GM23248 (cell line): ENCODE data around the gene COLEC11. TPM values are rescaled to one million over a fixed set of nuclear protein-coding genes. Genes with fewer than 3 reads are reported as not detected.

Source experiments
- DNase-seq: peaks from one replicate; pipeline ENCODE4 v3.0.0-alpha.2; 2015
- H2AFZ ChIP-seq: fragments of 200-600 bp; sonication (generic); 2 replicates; pipeline ENCODE4 v1.6.1; 2016; ENCODE audit warnings: antibody characterized with exemption
- H3F3A ChIP-seq: fragments of 200-600 bp; sonication (generic); 2 replicates; pipeline ENCODE4 v1.6.1; 2016; ENCODE audit warnings: mild to moderate bottlenecking, antibody characterized with exemption, mixed run types; ENCODE audit not compliant: insufficient read depth
- H3K27ac ChIP-seq: fragments of 200-600 bp; sonication (generic); 2 replicates; pipeline ENCODE4 v1.5.1; 2016; ENCODE audit warnings: mild to moderate bottlenecking
- H3K27me3 ChIP-seq: fragments of 200-600 bp; sonication (generic); replicated peaks from 2 replicates; pipeline ENCODE4 v1.6.1; 2016; ENCODE audit warnings: mild to moderate bottlenecking; ENCODE audit not compliant: insufficient read depth
- H3K36me3 ChIP-seq: fragments of 200-600 bp; sonication (generic); 2 replicates; pipeline ENCODE4 v1.6.1; 2016; ENCODE audit warnings: low read depth, mild to moderate bottlenecking
- H3K4me1 ChIP-seq: fragments of 200-600 bp; sonication (generic); 2 replicates; pipeline ENCODE4 v1.6.1; 2016; ENCODE audit warnings: mild to moderate bottlenecking; ENCODE audit not compliant: insufficient read depth
- H3K4me2 ChIP-seq: fragments of 200-600 bp; sonication (generic); one replicate; pipeline ENCODE4 v1.6.1; 2016; ENCODE audit warnings: mild to moderate bottlenecking; ENCODE audit not compliant: unreplicated experiment
- H3K4me3 ChIP-seq: fragments of 200-600 bp; sonication (generic); 2 replicates; pipeline ENCODE4 v1.5.1; 2016; ENCODE audit warnings: mild to moderate bottlenecking
- H3K79me2 ChIP-seq: fragments of 200-600 bp; sonication (generic); 2 replicates; pipeline ENCODE4 v1.6.1; 2016; ENCODE audit warnings: mild to moderate bottlenecking; ENCODE audit not compliant: insufficient read depth
- H3K9ac ChIP-seq: fragments of 200-600 bp; sonication (generic); 2 replicates; pipeline ENCODE4 v1.6.1; 2016; ENCODE audit warnings: mild to moderate bottlenecking
- H3K9me2 ChIP-seq: fragments of 200-600 bp; sonication (generic); 2 replicates; pipeline ENCODE4 v1.6.1; 2016; ENCODE audit warnings: mixed run types, mild to moderate bottlenecking, moderate library complexity; ENCODE audit not compliant: insufficient read depth
- H3K9me3 ChIP-seq: fragments of 200-600 bp; sonication (generic); one replicate; pipeline ENCODE4 v1.6.1; 2017; ENCODE audit warnings: low read depth
- H4K20me1 ChIP-seq: fragments of 200-600 bp; sonication (generic); 2 replicates; pipeline ENCODE4 v1.6.0; 2016; ENCODE audit not compliant: insufficient read depth
- EZH2 ChIP-seq: fragments of 200-600 bp; sonication (generic); IDR thresholded peaks from 2 replicates; pipeline ENCODE4 v1.6.1; 2018; ENCODE audit warnings: antibody characterized with exemption, mild to moderate bottlenecking; ENCODE audit not compliant: insufficient read depth, poor library complexity, severe bottlenecking
- EZH2phosphoT487 ChIP-seq: fragments of 200-600 bp; sonication (generic); IDR thresholded peaks from 2 replicates; pipeline ENCODE4 v1.6.1; 2018; ENCODE audit warnings: antibody characterized with exemption, moderate library complexity, mild to moderate bottlenecking, low read depth; ENCODE audit not compliant: insufficient read depth
- WGBS, 2 experiments: methylation state at CpG; one replicate each; pipeline ENCODE4 v1.1.6; 2015 to 2017; ENCODE audit warnings: low lambda C conversion rate in 2 of 2, low coverage in 1 of 2; ENCODE audit errors: missing lambda C conversion rate in 2 of 2; 5-methylcytosine and 5-hydroxymethylcytosine counted together
- in situ Hi-C: fragments of 300-500 bp; cut with MboI; formaldehyde crosslinking; loops from 2 replicates; pipeline ENCODE4 v1.15.0; 2020
- polyA plus RNA-seq: library from polyadenylated mRNA; unstranded; fragments of >200 nt; fragmentation: Nextera tagmentation; extraction: Ambion mirVana; gene quantifications from 2 replicates; pipeline ENCODE4 v1.2.1, GENCODE V29; 2016
- total RNA-seq: library from RNA; depleted of rRNA; stranded (reverse); fragments of >200 nt; shearing (Covaris generic); gene quantifications from 2 replicates; pipeline ENCODE4 v1.2.3, GENCODE V29; 2014

The COLEC11 gene
- total and polyA plus RNA-seq, 2 experiments from 2014 or later, result not detected

DNA sequence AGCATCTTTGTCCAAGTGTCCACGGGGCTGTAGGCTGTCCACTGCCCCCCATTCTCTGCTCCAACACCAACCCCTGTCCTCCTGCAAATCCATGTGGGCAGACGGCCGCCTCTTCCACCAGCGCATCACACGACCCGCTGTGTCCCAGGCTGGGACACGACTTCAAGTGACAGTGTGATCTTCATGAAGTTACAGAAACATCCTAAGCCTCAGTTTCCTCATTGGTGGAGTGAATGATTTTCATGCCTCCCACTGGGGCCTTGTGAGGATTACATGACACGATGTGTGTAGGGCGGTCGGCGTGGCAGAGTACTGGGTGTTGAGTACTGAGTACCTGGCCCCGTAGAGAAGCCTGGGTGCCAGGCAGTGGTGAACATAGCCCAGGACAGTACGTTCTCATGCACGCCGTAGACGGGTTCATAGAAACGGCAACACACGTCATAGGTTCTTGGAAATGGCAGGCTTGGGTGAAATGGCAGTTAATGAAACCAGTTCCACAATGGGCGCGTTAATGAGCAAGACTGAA is 53.8 kb downstream of the COLEC11 start:
- Histone ChIP-seq H3K9me2 (no peaks in the 10 kb centered on the region), H3K27ac (no peak overlapping the region), H3K4me3 (no peak overlapping the region), H4K20me1 (no peaks in the 10 kb centered on the region), H3K4me1 (peaks cover 7% of the 10 kb centered on the region; the same call in 1 of the 2 replicates), H3K9me3 (no peaks in the 10 kb centered on the region), H3K4me2 (no peak overlapping the region), H3K36me3 (no peaks in the 10 kb centered on the region), H3K79me2 (no peaks in the 10 kb centered on the region), H3K27me3 (no peaks in the 10 kb centered on the region), H3F3A (no peaks in the 10 kb centered on the region), H3K9ac (no peak overlapping the region), H2AFZ (no peak overlapping the region)
- no peak for DNase-seq
- TF ChIP-seq EZH2phosphoT487, result no peak
- TF ChIP-seq EZH2, result no peak
- in situ Hi-C loops, result no loop called here
- 83% methylated on average over 20 of the region's 20 CpGs for WGBS, 2 experiments

DNA sequence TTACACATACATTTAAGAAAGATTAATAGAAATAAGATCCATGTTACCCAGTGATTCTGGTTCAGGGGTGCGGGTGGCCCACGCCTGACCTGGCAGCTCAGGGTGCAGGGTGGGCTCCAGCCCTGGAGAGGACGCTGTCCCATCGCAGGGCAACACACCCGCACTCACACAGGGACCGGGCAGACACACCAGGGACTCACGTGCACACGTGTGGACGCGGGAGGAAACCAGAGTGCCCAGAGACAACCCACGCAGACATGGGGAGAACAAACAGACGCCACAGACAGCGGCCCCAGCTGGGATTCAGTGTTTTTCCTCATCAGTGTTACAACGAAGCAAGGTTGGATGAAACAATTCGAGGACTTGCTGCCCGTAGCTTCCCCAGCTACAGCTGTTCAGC is 54.7 kb downstream of the COLEC11 start:
- DNase-seq, result no peak
- no peak for TF ChIP-seq EZH2
- no peak for TF ChIP-seq EZH2phosphoT487
- H3K9me3 ChIP-seq, result no peaks in the 10 kb centered on the region
- no peak overlapping the region for H2AFZ ChIP-seq
- H3F3A ChIP-seq, result no peaks in the 10 kb centered on the region
- H3K27me3 ChIP-seq, result peaks cover 5% of the 10 kb centered on the region; the same call in 1 of the 2 replicates
- no peaks in the 10 kb centered on the region for H4K20me1 ChIP-seq
- no peak overlapping the region for H3K27ac ChIP-seq
- H3K4me2 ChIP-seq, result no peak overlapping the region
- WGBS, 2 experiments, result 32 to 34% methylated on average over 16 of the region's 16 CpGs
- H3K4me1 ChIP-seq, result peaks cover 7% of the 10 kb centered on the region; the same call in 1 of the 2 replicates
- H3K36me3 ChIP-seq, result no peaks in the 10 kb centered on the region
- in situ Hi-C loops, result no loop called here
- H3K4me3 ChIP-seq, result no peak overlapping the region
- no peaks in the 10 kb centered on the region for H3K9me2 ChIP-seq
- no peaks in the 10 kb centered on the region for H3K79me2 ChIP-seq
- H3K9ac ChIP-seq, result no peak overlapping the region

DNA sequence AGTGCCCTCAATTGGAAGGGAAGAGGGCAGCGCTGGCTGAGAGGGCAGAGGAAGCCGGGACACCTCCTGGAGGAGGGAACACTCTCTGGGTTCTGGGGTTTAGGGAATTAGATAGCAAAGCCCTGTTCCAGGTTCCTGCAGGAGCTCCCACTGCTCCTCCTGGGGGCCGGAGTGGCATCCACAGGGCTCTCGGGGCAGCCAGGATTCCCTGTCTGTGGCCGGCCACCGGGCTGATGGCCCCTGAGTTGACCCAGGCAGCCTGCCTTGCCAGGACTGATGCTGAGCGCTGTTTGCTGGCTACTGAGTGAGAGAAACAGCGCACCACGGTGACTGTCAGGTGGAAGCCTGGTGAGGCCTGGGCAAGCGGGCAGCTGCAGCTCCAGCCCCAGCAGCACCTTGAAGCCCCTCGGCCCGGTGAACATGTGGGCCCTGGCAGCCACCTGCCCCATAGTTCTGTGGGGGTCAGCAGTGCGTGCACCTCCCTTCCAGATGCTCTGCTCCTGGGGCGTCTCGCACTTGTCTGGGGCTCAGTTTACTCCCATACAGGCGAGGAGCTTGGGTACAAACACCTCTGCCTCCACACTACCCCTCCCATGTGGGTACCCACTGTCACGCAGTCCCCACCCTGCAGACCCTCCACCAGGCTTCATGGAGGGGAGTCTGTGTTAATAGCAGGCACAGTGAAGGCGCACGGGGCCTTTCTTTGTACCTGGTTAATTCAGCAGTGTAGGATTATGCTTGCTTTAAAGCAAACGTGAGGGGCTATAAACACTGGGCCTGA is 55.4 kb downstream of the COLEC11 start:
- DNase-seq, result no peak
- Histone ChIP-seq H3K9ac (no peak overlapping the region), H3F3A (no peaks in the 10 kb centered on the region), H2AFZ (no peak overlapping the region), H3K9me3 (no peaks in the 10 kb centered on the region), H3K4me3 (peak overlapping the region; percentile 36; the same call in 1 of the 2 replicates), H4K20me1 (no peaks in the 10 kb centered on the region), H3K9me2 (no peaks in the 10 kb centered on the region), H3K27ac (no peak overlapping the region), H3K36me3 (no peaks in the 10 kb centered on the region), H3K4me2 (peak overlapping the region; percentile 72), H3K27me3 (peaks cover 7% of the 10 kb centered on the region; the same call in 1 of the 2 replicates), H3K79me2 (no peaks in the 10 kb centered on the region), H3K4me1 (peaks cover 7% of the 10 kb centered on the region; the same call in 1 of the 2 replicates)
- in situ Hi-C loops, result loop anchor here (25.0 kb wide), 1 partner anchor 1763 kb away; no protein-coding TSS in a partner anchor
- 55 to 59% methylated on average over 20 of the region's 20 CpGs for WGBS, 2 experiments
- TF ChIP-seq EZH2phosphoT487 (no peak), EZH2 (no peak)

DNA sequence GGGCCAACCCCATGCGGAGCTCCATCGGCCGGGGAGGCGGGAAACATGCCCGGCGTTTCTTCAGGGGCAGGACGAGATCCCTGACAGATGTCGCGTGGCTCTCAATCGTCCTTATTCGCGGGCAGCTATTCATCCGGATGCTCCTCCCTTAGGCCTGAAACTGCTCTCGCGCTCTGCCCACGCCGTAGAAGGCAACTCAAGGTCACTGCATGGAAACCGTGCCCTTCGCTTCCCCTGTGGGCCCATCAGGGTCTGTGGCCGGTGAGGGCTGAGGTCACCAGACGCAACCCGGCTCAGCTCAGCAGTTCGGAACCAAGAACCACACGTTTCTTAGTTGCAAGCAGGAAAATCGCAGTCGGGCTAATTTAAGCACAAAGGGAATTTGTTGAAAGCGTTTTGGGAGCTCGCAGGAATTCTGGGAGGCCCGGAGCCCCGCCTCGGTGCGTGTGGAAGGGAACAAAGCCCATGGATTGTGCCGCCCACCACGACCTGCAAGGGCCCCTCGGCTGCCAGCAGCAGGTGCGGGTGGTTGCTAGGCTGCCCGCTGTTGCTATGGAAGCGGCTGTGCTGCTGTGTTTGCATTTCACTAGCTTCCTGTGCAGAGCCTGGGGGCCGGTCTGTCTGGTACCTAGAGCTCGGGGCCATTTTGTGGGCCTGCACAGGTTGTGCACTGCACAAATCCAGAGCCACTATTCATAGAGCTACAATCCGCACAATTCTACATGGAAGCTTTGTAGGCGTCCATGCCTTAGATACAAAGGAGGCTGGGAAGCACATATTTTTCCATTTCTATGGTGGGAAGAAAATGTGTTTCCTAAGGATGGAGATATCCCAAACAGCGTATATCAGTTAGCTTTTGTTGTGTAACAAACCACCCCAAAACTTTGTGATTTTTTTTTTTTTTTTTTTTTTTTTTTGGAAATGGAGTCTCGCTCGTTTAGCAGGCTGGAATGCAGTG is 57.1 kb downstream of the COLEC11 start:
- WGBS, 2 experiments, result 24% methylated on average over 45 of the region's 45 CpGs
- H3K27me3 ChIP-seq, result peaks cover 11% of the 10 kb centered on the region; the same call in 1 of the 2 replicates
- no peak for TF ChIP-seq EZH2
- TF ChIP-seq EZH2phosphoT487, result no peak
- no peak overlapping the region for H3K27ac ChIP-seq
- H3F3A ChIP-seq, result no peaks in the 10 kb centered on the region
- in situ Hi-C loops, result loop anchor here (25.0 kb wide), 1 partner anchor 1765 kb away; no protein-coding TSS in a partner anchor
- no peaks in the 10 kb centered on the region for H3K9me2 ChIP-seq
- DNase-seq, result peak; percentile 63
- no peaks in the 10 kb centered on the region for H3K79me2 ChIP-seq
- peaks cover 7% of the 10 kb centered on the region; the same call in 1 of the 2 replicates for H3K4me1 ChIP-seq
- peak overlapping the region; percentile 21; the same call in 1 of the 2 replicates for H3K9ac ChIP-seq
- peak overlapping the region; percentile 62 for H3K4me2 ChIP-seq
- peak overlapping the region; percentile 59 for H3K4me3 ChIP-seq
- no peaks in the 10 kb centered on the region for H3K36me3 ChIP-seq
- H4K20me1 ChIP-seq, result no peaks in the 10 kb centered on the region
- peak overlapping the region; percentile 77 for H2AFZ ChIP-seq
- no peaks in the 10 kb centered on the region for H3K9me3 ChIP-seq
